Lung (tissue), 12 donors: ENCODE results near the gene TPRN. TPM values are rescaled to one million over a fixed set of nuclear protein-coding genes. Genes with fewer than 3 reads are reported as not detected.

Source experiments
- ATAC-seq: fragments of 200-7000 bp; cut with Tn5 transposase; one replicate; pipeline ENCODE4 v1.9.1; 2020; ENCODE audit warnings: moderate number of reproducible peaks; ENCODE audit not compliant: insufficient read depth, low FRiP score
- DNase-seq, 3 donors: peaks; one replicate each; pipeline ENCODE4 v3.0.0-alpha.2; 2013 to 2017
- H3K27ac ChIP-seq, 2 donors: one replicate each; pipeline ENCODE4 v1.5.1; 2013; ENCODE audit warnings: mild to moderate bottlenecking in 2 of 2, moderate library complexity in 2 of 2, control low read depth in 1 of 2, inconsistent platforms in 1 of 2, low read depth in 1 of 2, low read length in 1 of 2
- H3K27me3 ChIP-seq, 3 donors: one replicate each; pipeline ENCODE4 v1.5.1; 2013; ENCODE audit warnings: low read length in 2 of 3; ENCODE audit not compliant: control insufficient read depth in 3 of 3, insufficient read depth in 3 of 3
- H3K36me3 ChIP-seq, 4 donors: one replicate each; pipeline ENCODE4 v1.5.1; 2013; ENCODE audit warnings: low read length in 4 of 4, mild to moderate bottlenecking in 1 of 4, moderate library complexity in 1 of 4; ENCODE audit not compliant: control insufficient read depth in 4 of 4, insufficient read depth in 4 of 4
- H3K4me1 ChIP-seq, 5 donors: one replicate each; pipeline ENCODE4 v1.5.1; 2013; ENCODE audit warnings: low read length in 5 of 5, mild to moderate bottlenecking in 2 of 5, moderate library complexity in 1 of 5; ENCODE audit not compliant: control insufficient read depth in 5 of 5, insufficient read depth in 5 of 5
- H3K4me3 ChIP-seq: one replicate; pipeline ENCODE4 v1.5.1; 2013; ENCODE audit warnings: mild to moderate bottlenecking, control low read depth, moderate library complexity
- H3K9ac ChIP-seq, 2 donors: one replicate each; pipeline ENCODE4 v1.5.1; 2013; ENCODE audit warnings: low read length in 2 of 2, control low read depth in 1 of 2; ENCODE audit not compliant: insufficient read depth in 1 of 2
- H3K9me3 ChIP-seq, 4 donors: one replicate each; pipeline ENCODE4 v1.5.1; 2013; ENCODE audit warnings: low read length in 3 of 4, mild to moderate bottlenecking in 1 of 4, moderate library complexity in 1 of 4; ENCODE audit not compliant: control insufficient read depth in 4 of 4, insufficient read depth in 3 of 4
- WGBS, 2 donors: extraction: QIAGEN DNeasy Blood & Tissue Kit; methylation state at CpG; one replicate each; pipeline ENCODE4 v1.1.7; 2013; 5-methylcytosine and 5-hydroxymethylcytosine counted together
- polyA plus RNA-seq, 2 donors: library from polyadenylated mRNA; stranded (reverse); fragments of 200-250 nt; gene quantifications; one replicate each; pipeline ENCODE4 v1.2.1, GENCODE V29; 2013
- total RNA-seq, 2 donors: library from RNA; depleted of rRNA in 1 of 2; stranded (reverse); fragments of >200 nt in 1 of 2; gene quantifications; one replicate each; pipeline ENCODE4 v1.2.1, GENCODE V29; 2014 to 2021
- TF ChIP-seq, protein P1 (sequence below): IDR thresholded peaks from 2 replicates; pipeline ENCODE4 v1.5.1; 2012; ENCODE audit warnings: mild to moderate bottlenecking; ENCODE audit errors: control extremely low read depth, extremely low read depth
- donor health status: control.
- donor health status: control.
- donor health status: Bipolar disorder and iron deficiency.
- donor health status: healthy.
- donor health status: DM: yes; HTN: yes; CAD: no.

TPRN gene
- total and polyA plus RNA-seq, 4 donors = 8.9 to 30.6 (median 15.5) TPM

DNA sequence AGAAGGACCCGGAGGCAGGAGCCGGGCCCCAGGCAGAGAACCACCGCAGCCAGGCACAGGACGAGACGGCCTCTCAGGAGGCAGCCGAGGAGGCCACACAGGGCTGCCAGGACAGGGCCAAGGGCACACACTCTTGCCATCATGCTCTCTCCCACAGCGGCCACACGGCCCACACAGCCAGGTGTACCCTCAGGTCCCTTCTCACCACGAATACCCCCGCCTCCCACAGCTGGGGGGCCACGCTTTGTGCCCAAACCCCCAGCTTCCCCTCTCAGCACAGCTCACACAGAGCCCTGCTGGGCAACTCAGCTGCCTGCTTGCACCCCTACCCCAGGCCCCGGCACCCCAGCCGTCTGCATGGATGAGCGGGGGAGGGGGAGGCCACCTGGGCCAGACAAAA is 6.8 kb downstream of the TPRN start:
- Histone ChIP-seq H3K4me3 (no peak overlapping the region), H3K36me3 (peaks cover 0 to 19% (median 4%) of the 10 kb centered on the region in 4 donors), H3K4me1 (peaks cover 8 to 27% (median 16%) of the 10 kb centered on the region in 5 donors), H3K27me3 (no peaks in the 10 kb centered on the region), H3K27ac (no peak overlapping the region), H3K9me3 (no peaks in the 10 kb centered on the region), H3K9ac (no peak overlapping the region)
- no peak for ATAC-seq
- TF ChIP-seq, protein P1, sequence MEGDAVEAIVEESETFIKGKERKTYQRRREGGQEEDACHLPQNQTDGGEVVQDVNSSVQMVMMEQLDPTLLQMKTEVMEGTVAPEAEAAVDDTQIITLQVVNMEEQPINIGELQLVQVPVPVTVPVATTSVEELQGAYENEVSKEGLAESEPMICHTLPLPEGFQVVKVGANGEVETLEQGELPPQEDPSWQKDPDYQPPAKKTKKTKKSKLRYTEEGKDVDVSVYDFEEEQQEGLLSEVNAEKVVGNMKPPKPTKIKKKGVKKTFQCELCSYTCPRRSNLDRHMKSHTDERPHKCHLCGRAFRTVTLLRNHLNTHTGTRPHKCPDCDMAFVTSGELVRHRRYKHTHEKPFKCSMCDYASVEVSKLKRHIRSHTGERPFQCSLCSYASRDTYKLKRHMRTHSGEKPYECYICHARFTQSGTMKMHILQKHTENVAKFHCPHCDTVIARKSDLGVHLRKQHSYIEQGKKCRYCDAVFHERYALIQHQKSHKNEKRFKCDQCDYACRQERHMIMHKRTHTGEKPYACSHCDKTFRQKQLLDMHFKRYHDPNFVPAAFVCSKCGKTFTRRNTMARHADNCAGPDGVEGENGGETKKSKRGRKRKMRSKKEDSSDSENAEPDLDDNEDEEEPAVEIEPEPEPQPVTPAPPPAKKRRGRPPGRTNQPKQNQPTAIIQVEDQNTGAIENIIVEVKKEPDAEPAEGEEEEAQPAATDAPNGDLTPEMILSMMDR = no peak
- no peak for DNase-seq
- WGBS, 2 donors = 90 to 92% methylated on average over 14 of the region's 14 CpGs

DNA sequence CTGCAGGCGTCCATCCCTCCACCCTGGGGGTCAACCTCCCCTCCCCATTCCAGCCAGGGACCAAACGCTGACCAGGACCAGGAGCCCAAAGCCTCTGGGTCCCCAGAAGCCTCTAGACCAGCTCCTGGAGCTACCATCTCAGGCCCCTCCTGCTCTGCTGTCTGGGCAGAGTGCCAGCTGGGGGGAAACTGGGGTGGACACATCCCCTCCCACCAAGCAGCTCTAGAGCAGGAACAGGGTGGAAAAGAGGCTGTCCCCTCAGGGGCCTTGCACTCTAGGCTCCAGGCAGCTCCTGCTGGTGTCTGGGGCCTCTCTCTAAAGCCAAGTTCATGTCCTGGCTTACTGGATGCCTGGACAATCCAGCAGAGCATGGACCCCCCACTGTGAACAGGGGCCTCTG is 7.7 kb downstream of the TPRN start:
- Histone ChIP-seq H3K27ac (no peak overlapping the region), H3K4me3 (no peak overlapping the region), H3K27me3 (no peaks in the 10 kb centered on the region), H3K36me3 (peaks cover 0 to 19% (median 4%) of the 10 kb centered on the region in 4 donors), H3K4me1 (peaks cover 8 to 21% (median 13%) of the 10 kb centered on the region in 5 donors), H3K9ac (no peak overlapping the region), H3K9me3 (no peaks in the 10 kb centered on the region)
- TF ChIP-seq, protein P1 = no peak
- ATAC-seq = no peak
- 85 to 93% methylated on average over 2 of the region's 2 CpGs for WGBS, 2 donors
- no peak for DNase-seq

DNA sequence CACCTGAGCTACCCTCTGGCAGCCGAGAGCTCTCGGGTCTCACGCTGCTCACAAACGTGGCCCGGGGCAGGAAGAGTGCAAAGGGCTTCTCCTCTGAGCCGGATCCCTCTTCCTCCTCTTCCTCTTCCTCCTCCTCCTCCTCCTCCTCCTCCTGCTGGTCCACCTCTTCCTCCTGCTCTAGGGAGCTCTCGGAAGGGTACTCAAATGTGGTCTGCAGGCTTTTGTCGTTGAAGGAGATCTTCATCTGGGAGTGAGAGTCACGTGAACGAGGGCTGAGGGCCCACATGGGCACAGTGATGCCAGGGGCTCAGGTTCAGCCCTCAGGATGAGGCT is 8.1 kb downstream of the TPRN start:
- Histone ChIP-seq H3K9ac (no peak overlapping the region), H3K27me3 (no peaks in the 10 kb centered on the region), H3K9me3 (no peaks in the 10 kb centered on the region), H3K4me1 (peaks cover 11 to 23% (median 14%) of the 10 kb centered on the region in 5 donors), H3K4me3 (no peak overlapping the region), H3K36me3 (peaks cover 0 to 19% (median 4%) of the 10 kb centered on the region in 4 donors), H3K27ac (no peak overlapping the region)
- WGBS, 2 donors = 79 to 82% methylated on average over 9 to 10 of the region's 10 CpGs
- DNase-seq (no peak), ATAC-seq (no peak)
- TF ChIP-seq, protein P1 = no peak
